ENCODE measurements around the gene FSIP1. TPM values are rescaled to one million over a fixed set of nuclear protein-coding genes. Genes with fewer than 3 reads are reported as not detected.

The FSIP1 gene
- total RNA-seq, 1 experiment from 2014 or later = 0.61 TPM

DNA sequence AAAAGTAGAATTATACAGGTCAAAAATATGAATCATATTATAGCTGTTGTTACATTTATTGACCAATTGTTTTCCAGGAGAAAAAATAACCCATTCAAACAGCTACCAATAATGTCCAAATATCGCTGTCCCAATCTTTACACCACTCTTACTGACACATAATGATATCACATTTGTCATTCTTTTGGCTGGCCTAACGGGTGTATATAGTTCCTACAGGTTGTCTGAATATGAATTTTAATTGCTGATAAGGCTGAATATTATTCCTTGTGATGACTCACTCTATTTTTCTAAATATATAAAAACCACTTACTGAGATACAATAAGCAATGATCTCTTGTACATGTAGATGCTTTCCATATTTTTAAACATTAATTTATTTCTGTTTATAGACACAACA lies 76.4 kb downstream of the FSIP1 start (continued):
- TF ChIP-seq, protein P1, sequence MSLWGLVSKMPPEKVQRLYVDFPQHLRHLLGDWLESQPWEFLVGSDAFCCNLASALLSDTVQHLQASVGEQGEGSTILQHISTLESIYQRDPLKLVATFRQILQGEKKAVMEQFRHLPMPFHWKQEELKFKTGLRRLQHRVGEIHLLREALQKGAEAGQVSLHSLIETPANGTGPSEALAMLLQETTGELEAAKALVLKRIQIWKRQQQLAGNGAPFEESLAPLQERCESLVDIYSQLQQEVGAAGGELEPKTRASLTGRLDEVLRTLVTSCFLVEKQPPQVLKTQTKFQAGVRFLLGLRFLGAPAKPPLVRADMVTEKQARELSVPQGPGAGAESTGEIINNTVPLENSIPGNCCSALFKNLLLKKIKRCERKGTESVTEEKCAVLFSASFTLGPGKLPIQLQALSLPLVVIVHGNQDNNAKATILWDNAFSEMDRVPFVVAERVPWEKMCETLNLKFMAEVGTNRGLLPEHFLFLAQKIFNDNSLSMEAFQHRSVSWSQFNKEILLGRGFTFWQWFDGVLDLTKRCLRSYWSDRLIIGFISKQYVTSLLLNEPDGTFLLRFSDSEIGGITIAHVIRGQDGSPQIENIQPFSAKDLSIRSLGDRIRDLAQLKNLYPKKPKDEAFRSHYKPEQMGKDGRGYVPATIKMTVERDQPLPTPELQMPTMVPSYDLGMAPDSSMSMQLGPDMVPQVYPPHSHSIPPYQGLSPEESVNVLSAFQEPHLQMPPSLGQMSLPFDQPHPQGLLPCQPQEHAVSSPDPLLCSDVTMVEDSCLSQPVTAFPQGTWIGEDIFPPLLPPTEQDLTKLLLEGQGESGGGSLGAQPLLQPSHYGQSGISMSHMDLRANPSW (CRISPR knock-in tag; conservative IDR thresholded peaks at IDR 0.05; ENCODE audit: low read depth) = no peak
- TF ChIP-seq, protein P2, sequence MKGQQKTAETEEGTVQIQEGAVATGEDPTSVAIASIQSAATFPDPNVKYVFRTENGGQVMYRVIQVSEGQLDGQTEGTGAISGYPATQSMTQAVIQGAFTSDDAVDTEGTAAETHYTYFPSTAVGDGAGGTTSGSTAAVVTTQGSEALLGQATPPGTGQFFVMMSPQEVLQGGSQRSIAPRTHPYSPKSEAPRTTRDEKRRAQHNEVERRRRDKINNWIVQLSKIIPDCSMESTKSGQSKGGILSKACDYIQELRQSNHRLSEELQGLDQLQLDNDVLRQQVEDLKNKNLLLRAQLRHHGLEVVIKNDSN (CRISPR knock-in tag; IDR thresholded peaks at IDR 0.05) = no peak

DNA sequence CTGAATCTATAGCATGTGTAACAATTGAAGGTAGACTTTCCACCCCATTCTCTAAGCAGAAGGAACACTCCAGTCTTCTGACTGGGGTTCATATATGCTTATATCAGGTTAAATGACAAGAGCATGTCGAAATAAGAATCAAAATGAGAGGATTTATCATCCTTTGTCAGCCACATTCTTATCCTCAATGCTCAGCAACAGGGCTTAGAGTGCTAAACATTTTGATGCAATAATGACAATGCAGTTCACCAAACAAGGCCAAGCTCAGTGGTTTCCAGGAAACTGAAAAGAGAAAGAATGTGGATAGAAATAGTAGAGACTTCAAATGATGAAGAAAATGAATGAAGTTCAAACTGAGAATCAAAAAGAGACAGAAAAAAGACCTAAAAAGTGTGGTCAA lies 78.0 kb downstream of the FSIP1 start:
- Mint-ChIP-seq H3K27ac (peak overlapping the region; percentile 50), H3K27me3 (ENCODE audit: low read depth) (no peaks in the 10 kb centered on the region), H3K9me3 (0 out of 2 replicates have a peak, but pooled peaks cover under 1% of the 10 kb centered on the region), H3K4me3 (no peak overlapping the region), H3K4me1 (peaks cover 8% of the 10 kb centered on the region), H3K36me3 (no peaks in the 10 kb centered on the region)
- POLR2A ChIA-PET = interaction anchor here (0.6 kb wide), 1 partner anchor 52 kb away, joined by 3 read pairs; no protein-coding TSS in a partner anchor
- TF ChIP-seq JUN (CRISPR knock-in tag; IDR thresholded peaks at IDR 0.05) (no peak), EMX1 (CRISPR knock-in tag; IDR thresholded peaks at IDR 0.05) (no peak), SOX15 (CRISPR knock-in tag; IDR thresholded peaks at IDR 0.05) (no peak)
- CTCF ChIA-PET = interaction anchor here (1.5 kb wide), 1 partner anchor 52 kb away, joined by 9 read pairs; no protein-coding TSS in a partner anchor
- DNase-seq (ENCODE audit: low spot score) = no peak
- ATAC-seq = peak; percentile 46

DNA sequence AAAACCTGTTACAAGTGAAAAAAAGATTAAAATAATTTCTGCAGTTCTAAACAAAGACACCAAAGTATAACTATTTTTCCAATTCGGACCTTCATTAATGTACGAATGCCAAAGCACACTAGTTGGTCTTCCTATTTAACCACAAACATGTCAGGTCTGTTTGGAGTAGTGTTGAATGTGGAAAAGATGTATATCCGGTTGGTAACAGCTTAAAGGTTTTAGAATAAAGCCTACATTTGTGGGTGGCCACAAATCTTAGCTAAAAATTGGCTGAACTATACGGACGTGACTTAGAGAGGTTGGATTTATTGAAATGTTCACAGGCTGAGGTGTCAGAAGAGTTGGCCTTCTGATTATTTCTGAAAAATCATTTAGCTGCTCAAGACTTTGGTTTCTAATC lies 78.4 kb downstream of the FSIP1 start:
- ChIA-PET POLR2A (no interaction called here), CTCF (interaction anchor here (0.6 to 1.5 kb wide), 2 partner anchors 17 to 52 kb away, joined by 3 to 9 read pairs; no protein-coding TSS in a partner anchor)
- Mint-ChIP-seq H3K36me3 (no peaks in the 10 kb centered on the region), H3K4me1 (peaks cover 8% of the 10 kb centered on the region), H3K27ac (0 out of 2 replicates have a peak overlapping the region, but pooled peaks have one; percentile 8), H3K9me3 (no peaks in the 10 kb centered on the region), H3K27me3 (ENCODE audit: low read depth) (no peaks in the 10 kb centered on the region), H3K4me3 (no peak overlapping the region)
- ATAC-seq (no peak), DNase-seq (ENCODE audit: low spot score) (no peak)
- no peak for TF ChIP-seq MYBL2 (CRISPR knock-in tag; IDR thresholded peaks at IDR 0.05)
- TF ChIP-seq ZNF396 (CRISPR knock-in tag; IDR thresholded peaks at IDR 0.05; ENCODE audit: borderline replicate concordance) = no peak
- no peak for TF ChIP-seq GRHL2 (CRISPR knock-in tag; IDR thresholded peaks at IDR 0.05; ENCODE audit: insufficient replicate concordance, severe bottlenecking)
- no peak for TF ChIP-seq CBFB (CRISPR knock-in tag; IDR thresholded peaks at IDR 0.05; ENCODE audit: low read depth)
- TF ChIP-seq, protein P3, sequence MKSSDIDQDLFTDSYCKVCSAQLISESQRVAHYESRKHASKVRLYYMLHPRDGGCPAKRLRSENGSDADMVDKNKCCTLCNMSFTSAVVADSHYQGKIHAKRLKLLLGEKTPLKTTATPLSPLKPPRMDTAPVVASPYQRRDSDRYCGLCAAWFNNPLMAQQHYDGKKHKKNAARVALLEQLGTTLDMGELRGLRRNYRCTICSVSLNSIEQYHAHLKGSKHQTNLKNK (CRISPR knock-in tag; IDR thresholded peaks at IDR 0.05) = no peak
- TF ChIP-seq, protein P4, sequence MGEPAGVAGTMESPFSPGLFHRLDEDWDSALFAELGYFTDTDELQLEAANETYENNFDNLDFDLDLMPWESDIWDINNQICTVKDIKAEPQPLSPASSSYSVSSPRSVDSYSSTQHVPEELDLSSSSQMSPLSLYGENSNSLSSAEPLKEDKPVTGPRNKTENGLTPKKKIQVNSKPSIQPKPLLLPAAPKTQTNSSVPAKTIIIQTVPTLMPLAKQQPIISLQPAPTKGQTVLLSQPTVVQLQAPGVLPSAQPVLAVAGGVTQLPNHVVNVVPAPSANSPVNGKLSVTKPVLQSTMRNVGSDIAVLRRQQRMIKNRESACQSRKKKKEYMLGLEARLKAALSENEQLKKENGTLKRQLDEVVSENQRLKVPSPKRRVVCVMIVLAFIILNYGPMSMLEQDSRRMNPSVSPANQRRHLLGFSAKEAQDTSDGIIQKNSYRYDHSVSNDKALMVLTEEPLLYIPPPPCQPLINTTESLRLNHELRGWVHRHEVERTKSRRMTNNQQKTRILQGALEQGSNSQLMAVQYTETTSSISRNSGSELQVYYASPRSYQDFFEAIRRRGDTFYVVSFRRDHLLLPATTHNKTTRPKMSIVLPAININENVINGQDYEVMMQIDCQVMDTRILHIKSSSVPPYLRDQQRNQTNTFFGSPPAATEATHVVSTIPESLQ (CRISPR knock-in tag; IDR thresholded peaks at IDR 0.05) = no peak
- no peak for TF ChIP-seq SP1 (CRISPR knock-in tag; conservative IDR thresholded peaks at IDR 0.05)
- no peak for TF ChIP-seq ELF4 (CRISPR knock-in tag; IDR thresholded peaks at IDR 0.05; ENCODE audit: low read depth)
- no peak for TF ChIP-seq ETV6 (CRISPR knock-in tag; IDR thresholded peaks at IDR 0.05)
- TF ChIP-seq, protein P5, sequence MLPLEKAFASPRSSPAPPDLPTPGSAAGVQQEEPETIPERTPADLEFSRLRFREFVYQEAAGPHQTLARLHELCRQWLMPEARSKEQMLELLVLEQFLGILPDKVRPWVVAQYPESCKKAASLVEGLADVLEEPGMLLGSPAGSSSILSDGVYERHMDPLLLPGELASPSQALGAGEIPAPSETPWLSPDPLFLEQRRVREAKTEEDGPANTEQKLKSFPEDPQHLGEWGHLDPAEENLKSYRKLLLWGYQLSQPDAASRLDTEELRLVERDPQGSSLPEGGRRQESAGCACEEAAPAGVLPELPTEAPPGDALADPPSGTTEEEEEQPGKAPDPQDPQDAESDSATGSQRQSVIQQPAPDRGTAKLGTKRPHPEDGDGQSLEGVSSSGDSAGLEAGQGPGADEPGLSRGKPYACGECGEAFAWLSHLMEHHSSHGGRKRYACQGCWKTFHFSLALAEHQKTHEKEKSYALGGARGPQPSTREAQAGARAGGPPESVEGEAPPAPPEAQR (CRISPR knock-in tag; IDR thresholded peaks at IDR 0.05) = no peak
- TF ChIP-seq, protein P6, sequence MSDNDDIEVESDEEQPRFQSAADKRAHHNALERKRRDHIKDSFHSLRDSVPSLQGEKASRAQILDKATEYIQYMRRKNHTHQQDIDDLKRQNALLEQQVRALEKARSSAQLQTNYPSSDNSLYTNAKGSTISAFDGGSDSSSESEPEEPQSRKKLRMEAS (CRISPR knock-in tag; IDR thresholded peaks at IDR 0.05) = no peak
- no peak for TF ChIP-seq CREB1 (CRISPR knock-in tag; IDR thresholded peaks at IDR 0.05)
- TF ChIP-seq SMAD3 (CRISPR knock-in tag; IDR thresholded peaks at IDR 0.05; ENCODE audit: borderline replicate concordance) = no peak
- TF ChIP-seq, protein P7, sequence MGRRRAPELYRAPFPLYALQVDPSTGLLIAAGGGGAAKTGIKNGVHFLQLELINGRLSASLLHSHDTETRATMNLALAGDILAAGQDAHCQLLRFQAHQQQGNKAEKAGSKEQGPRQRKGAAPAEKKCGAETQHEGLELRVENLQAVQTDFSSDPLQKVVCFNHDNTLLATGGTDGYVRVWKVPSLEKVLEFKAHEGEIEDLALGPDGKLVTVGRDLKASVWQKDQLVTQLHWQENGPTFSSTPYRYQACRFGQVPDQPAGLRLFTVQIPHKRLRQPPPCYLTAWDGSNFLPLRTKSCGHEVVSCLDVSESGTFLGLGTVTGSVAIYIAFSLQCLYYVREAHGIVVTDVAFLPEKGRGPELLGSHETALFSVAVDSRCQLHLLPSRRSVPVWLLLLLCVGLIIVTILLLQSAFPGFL (CRISPR knock-in tag; IDR thresholded peaks at IDR 0.05; ENCODE audit: borderline replicate concordance) = no peak
